ENCODE data around the gene CDC25B.

CDC25B gene

GRCh38 chr20:3846740-3847428 is 50.8 kb downstream of the CDC25B start, which contains the start of gene MAVS:
Gene MAVS, plus strand, starts transcription at chr20:3846834. Its CDS starts 7,791 bp downstream, at chr20:3854625.
- peak within 1 kb of the TSS; percentile 92 for H3K27ac ChIP-seq (ENCODE audit: extremely low read depth, low read depth, low read length)
- H3K4me3 ChIP-seq (ENCODE audit: low read depth, low read length) = peak within 1 kb of the TSS; percentile 94
- H3K9me3 ChIP-seq (ENCODE audit: control insufficient read depth, insufficient read depth, low read depth, low read length) = no peaks in the 10 kb centered on the region
- ChIA-PET POLR2A (interaction anchor here (1.4 kb wide), 1 partner anchor 27 kb away, joined by 8 read pairs; the partner anchor contains the start of gene AP5S1), CTCF (interaction anchor here (0.7 to 1.0 kb wide), 3 partner anchors 9 to 222 kb away, joined by 3 to 5 read pairs (median 3); no protein-coding TSS in a partner anchor)
- peaks cover 0 to 7% of the 10 kb centered on the region in 2 experiments; a peak in 2 of 3 replicates for H3K36me3 ChIP-seq (ENCODE audit: control insufficient read depth in 2 of 2, insufficient read depth in 1 of 2, low read length in 2 of 2)
- H3K4me1 ChIP-seq (ENCODE audit: control insufficient read depth, insufficient read depth, low read length) = peaks cover 11% of the 10 kb centered on the region
- peak; percentile 53 for TF ChIP-seq ZBTB8A (tag by site-specific recombination; IDR thresholded peaks at IDR 0.05)
- peak; percentile 60 for TF ChIP-seq ZNF600 (tag by site-specific recombination; IDR thresholded peaks at IDR 0.05)
- TF ChIP-seq ZNF121 (tag by site-specific recombination; IDR thresholded peaks at IDR 0.05) = peak; percentile 54; the same call in 1 of the 2 replicates
- no peak for TF ChIP-seq ZNF26 (tag by site-specific recombination; IDR thresholded peaks at IDR 0.05)
- TF ChIP-seq ZNF398 (tag by site-specific recombination; IDR thresholded peaks at IDR 0.05) = 0 out of 2 replicates have a peak, but pooled peaks have one; percentile 10
- peak; percentile 99 for TF ChIP-seq KLF10 (tag by site-specific recombination; IDR thresholded peaks at IDR 0.05)
- peak; percentile 55; the same call in 1 of the 2 replicates for TF ChIP-seq CTCF (tag by site-specific recombination; IDR thresholded peaks at IDR 0.05)
- no peak for TF ChIP-seq ZSCAN18 (tag by site-specific recombination; IDR thresholded peaks at IDR 0.05)
- TF ChIP-seq KLF17 (tag by site-specific recombination; IDR thresholded peaks at IDR 0.05) = peak; percentile 65
- TF ChIP-seq ZNF473 (tag by site-specific recombination; IDR thresholded peaks at IDR 0.05) = no peak
- TF ChIP-seq ZNF629 (tag by site-specific recombination; IDR thresholded peaks at IDR 0.05) = peak; percentile 42; the same call in 1 of the 2 replicates
- TF ChIP-seq ZNF76 (tag by site-specific recombination; IDR thresholded peaks at IDR 0.05; ENCODE audit: borderline replicate concordance, low read depth) = peak; percentile 33; the same call in 1 of the 2 replicates
- peak; percentile 22; the same call in 1 of the 2 replicates for TF ChIP-seq ZFHX2 (tag by site-specific recombination; conservative IDR thresholded peaks at IDR 0.05)
- TF ChIP-seq OVOL3 (tag by site-specific recombination; IDR thresholded peaks at IDR 0.05) = 0 out of 2 replicates have a peak, but pooled peaks have one; percentile 62
- no peak for TF ChIP-seq SCRT2 (tag by site-specific recombination; IDR thresholded peaks at IDR 0.05)
- TF ChIP-seq BCL11B (tag by site-specific recombination; IDR thresholded peaks at IDR 0.05; ENCODE audit: low read depth) = peak; percentile 37; the same call in 1 of the 2 replicates
- no peak for TF ChIP-seq IKZF3 (tag by site-specific recombination; IDR thresholded peaks at IDR 0.05)
- 0 out of 2 replicates have a peak, but pooled peaks have one; percentile 17 for TF ChIP-seq ZNF610 (tag by site-specific recombination; IDR thresholded peaks at IDR 0.05; ENCODE audit: borderline replicate concordance)
- peak; percentile 81 for TF ChIP-seq ZIC2 (tag by site-specific recombination; IDR thresholded peaks at IDR 0.05)
- TF ChIP-seq ZNF169 (tag by site-specific recombination; IDR thresholded peaks at IDR 0.05) = no peak
- peak; percentile 55 for TF ChIP-seq KLF9 (tag by site-specific recombination; IDR thresholded peaks at IDR 0.05; ENCODE audit: low read depth)
- TF ChIP-seq ZNF843 (tag by site-specific recombination; IDR thresholded peaks at IDR 0.05) = peak; percentile 29; the same call in 1 of the 2 replicates
- TF ChIP-seq ZNF391 (tag by site-specific recombination; IDR thresholded peaks at IDR 0.05; ENCODE audit: borderline replicate concordance, low read depth) = peak; percentile 64; the same call in 1 of the 2 replicates
- no peak for TF ChIP-seq ZNF654 (tag by site-specific recombination; IDR thresholded peaks at IDR 0.05; ENCODE audit: low read depth)
- TF ChIP-seq ZNF239 (tag by site-specific recombination; IDR thresholded peaks at IDR 0.05) = peak; percentile 43; the same call in 1 of the 2 replicates
- peak; percentile 47; the same call in 1 of the 2 replicates for TF ChIP-seq PBX3 (CRISPR knock-in tag; IDR thresholded peaks at IDR 0.05)
- TF ChIP-seq ZBTB6 (tag by site-specific recombination; IDR thresholded peaks at IDR 0.05) = peak; percentile 22; the same call in 1 of the 2 replicates

Data from HEK293 (cell line).